ENCODE measurements around the gene KLHL35. TPM values are rescaled to one million over a fixed set of nuclear protein-coding genes. Genes with fewer than 3 reads are reported as not detected.

The KLHL35 gene
- total and polyA plus RNA-seq, 2 experiments from 2014 or later: 2.2 to 3.4 TPM

DNA sequence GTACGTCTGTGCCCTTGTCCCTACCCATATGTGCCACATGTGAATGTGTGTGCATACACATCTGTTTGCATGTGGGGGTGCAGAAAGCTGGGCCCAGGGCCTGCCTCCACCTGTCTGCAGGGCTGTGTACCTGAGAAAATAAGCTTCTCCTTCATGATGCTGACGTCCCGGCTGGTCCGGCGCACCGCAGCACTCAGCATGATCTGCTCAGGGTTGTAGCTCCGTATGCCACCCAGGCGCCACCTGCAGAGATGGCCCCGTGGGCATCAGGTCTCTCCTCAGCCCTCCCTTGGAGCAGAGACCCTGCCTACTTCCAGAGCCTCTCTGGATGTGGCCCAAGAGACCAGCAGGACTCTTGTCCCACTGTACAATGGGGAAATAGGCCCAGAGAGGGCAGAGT, 3.8 kb upstream of the KLHL35 start:
- H3K36me3 ChIP-seq: no peaks in the 10 kb centered on the region
- H3K4me1 ChIP-seq (ENCODE audit: low read depth): no peaks in the 10 kb centered on the region
- H3K27me3 ChIP-seq: peaks cover 25% of the 10 kb centered on the region
- no peak for DNase-seq (ENCODE audit: low read depth in 1 of 2, low spot score in 1 of 2)
- no peaks in the 10 kb centered on the region for H3K9me3 ChIP-seq (ENCODE audit: low read depth)
- H3K27ac ChIP-seq: no peak overlapping the region
- TF ChIP-seq, protein P1, sequence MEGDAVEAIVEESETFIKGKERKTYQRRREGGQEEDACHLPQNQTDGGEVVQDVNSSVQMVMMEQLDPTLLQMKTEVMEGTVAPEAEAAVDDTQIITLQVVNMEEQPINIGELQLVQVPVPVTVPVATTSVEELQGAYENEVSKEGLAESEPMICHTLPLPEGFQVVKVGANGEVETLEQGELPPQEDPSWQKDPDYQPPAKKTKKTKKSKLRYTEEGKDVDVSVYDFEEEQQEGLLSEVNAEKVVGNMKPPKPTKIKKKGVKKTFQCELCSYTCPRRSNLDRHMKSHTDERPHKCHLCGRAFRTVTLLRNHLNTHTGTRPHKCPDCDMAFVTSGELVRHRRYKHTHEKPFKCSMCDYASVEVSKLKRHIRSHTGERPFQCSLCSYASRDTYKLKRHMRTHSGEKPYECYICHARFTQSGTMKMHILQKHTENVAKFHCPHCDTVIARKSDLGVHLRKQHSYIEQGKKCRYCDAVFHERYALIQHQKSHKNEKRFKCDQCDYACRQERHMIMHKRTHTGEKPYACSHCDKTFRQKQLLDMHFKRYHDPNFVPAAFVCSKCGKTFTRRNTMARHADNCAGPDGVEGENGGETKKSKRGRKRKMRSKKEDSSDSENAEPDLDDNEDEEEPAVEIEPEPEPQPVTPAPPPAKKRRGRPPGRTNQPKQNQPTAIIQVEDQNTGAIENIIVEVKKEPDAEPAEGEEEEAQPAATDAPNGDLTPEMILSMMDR (IDR thresholded peaks at IDR 0.05; ENCODE audit: low read depth, low read length): no peak
- H3K4me3 ChIP-seq: no peak overlapping the region

DNA sequence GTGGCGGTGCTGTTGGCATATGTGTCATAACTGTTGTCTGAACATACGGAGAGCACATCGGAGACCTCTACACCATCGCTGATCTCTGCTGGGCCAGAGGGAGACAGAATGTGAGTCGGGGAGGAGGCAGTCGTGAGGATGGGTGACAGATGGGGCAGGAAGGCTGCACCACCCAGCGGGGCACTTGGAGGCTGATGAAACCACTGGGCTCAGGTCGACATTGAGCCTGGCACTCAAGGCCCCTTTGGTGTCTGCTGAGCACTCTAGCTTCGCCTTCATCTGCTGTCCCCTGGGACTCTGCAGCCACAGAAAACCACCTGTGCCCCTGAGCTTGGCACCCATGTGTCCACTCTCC, 2.5 kb upstream of the KLHL35 start:
- no peaks in the 10 kb centered on the region for H3K4me1 ChIP-seq (ENCODE audit: low read depth)
- no peak overlapping the region for H3K4me3 ChIP-seq
- TF ChIP-seq, protein P1 (IDR thresholded peaks at IDR 0.05; ENCODE audit: low read depth, low read length): no peak
- H3K27ac ChIP-seq: no peak overlapping the region
- no peaks in the 10 kb centered on the region for H3K9me3 ChIP-seq (ENCODE audit: low read depth)
- H3K27me3 ChIP-seq: peaks cover 37% of the 10 kb centered on the region
- DNase-seq (ENCODE audit: low read depth in 1 of 2, low spot score in 1 of 2): no peak
- no peaks in the 10 kb centered on the region for H3K36me3 ChIP-seq

DNA sequence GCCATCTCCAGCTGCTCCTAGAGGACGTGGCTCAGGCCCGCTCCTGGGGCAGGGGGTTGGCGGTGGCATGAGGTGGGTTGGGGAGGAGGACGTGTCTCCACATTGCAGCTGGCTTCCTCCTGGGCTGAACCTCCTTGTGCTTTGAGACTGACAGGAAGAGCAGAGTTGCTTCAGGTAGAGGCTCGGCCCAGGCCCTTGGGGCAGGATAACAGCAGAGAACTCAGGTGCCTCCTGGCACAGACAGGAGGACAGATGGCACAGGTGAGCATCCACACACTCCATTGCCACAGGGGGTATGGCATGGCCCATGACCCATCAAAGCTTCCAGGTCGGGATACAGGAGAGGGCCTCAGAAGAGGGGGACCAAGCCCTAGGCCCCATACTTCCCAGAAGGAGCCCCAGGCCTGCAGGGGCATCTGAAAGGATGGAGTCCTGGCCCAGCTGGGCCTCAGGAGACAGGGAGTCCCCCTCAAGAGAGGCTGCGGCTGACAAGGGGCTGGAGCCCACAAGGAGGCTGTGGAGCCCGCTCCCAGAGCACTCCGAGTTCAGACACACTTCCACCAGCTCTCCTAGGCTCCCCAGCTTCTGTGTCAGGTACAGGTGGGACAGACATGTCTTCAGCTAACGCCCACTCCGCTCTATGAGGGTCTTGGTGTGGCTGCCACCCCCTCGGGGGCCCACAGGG, 2.0 kb upstream of the KLHL35 start:
- H3K4me1 ChIP-seq (ENCODE audit: low read depth): no peaks in the 10 kb centered on the region
- TF ChIP-seq, protein P1 (IDR thresholded peaks at IDR 0.05; ENCODE audit: low read depth, low read length): no peak

DNA sequence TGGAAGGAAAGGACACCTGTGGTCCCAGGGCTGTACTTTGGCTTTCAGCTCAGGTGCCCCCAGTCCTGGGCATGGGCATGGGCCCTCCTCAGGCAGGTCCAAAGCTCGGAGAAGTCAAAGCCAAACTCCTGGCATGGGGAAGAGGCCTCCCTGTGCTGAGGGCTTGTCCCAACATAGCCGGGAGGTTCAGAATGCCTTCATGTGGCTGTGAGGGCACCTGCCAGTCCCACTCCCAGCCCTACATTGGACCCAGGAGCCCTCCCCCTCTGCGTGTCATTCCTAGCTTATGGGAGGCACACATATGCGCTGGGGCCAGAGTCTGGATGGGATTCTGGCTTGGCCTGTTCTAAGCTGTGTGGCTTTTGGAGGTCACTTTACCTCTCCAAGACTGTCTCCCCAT, 1.0 kb upstream of the KLHL35 start:
- DNase-seq (ENCODE audit: low read depth in 1 of 2, low spot score in 1 of 2): no peak
- H3K27me3 ChIP-seq: peaks cover 52% of the 10 kb centered on the region
- TF ChIP-seq, protein P1 (IDR thresholded peaks at IDR 0.05; ENCODE audit: low read depth, low read length): no peak
- H3K9me3 ChIP-seq (ENCODE audit: low read depth): no peaks in the 10 kb centered on the region
- H3K36me3 ChIP-seq: no peaks in the 10 kb centered on the region
- H3K4me3 ChIP-seq: no peak overlapping the region
- H3K4me1 ChIP-seq (ENCODE audit: low read depth): no peaks in the 10 kb centered on the region
- H3K27ac ChIP-seq: no peak overlapping the region

More for the DNA sequence above, 2.0 kb upstream of the KLHL35 start:
- Histone ChIP-seq H3K36me3 (no peaks in the 10 kb centered on the region), H3K4me3 (no peak overlapping the region), H3K27ac (no peak overlapping the region), H3K27me3 (peaks cover 43% of the 10 kb centered on the region), H3K9me3 (ENCODE audit: low read depth) (no peaks in the 10 kb centered on the region)
- DNase-seq (ENCODE audit: low read depth in 1 of 2, low spot score in 1 of 2): no peak

DNA sequence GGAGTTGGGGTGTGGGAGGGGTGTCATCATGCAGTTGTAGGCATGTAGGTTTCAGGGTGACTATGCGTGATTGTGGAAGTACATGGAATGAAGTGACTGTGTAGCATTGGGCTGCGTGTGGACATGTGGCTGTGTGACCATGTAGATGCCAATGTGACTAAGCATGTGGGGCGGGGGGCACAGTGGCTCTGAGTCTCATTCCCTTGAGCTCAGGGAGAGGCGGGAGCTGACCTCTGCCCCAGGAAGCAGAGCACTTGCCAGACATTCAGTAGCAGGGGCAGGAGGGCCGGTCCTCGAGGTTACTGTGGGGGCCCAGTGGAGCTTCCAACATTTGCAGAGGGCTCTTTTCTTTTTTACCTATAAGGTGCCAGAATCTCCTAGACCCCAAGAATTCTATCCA, 440 bp upstream of the KLHL35 start:
- Histone ChIP-seq H3K4me3 (no peak overlapping the region), H3K36me3 (no peaks in the 10 kb centered on the region), H3K27ac (no peak overlapping the region), H3K9me3 (ENCODE audit: low read depth) (no peaks in the 10 kb centered on the region), H3K4me1 (ENCODE audit: low read depth) (no peaks in the 10 kb centered on the region), H3K27me3 (peaks cover 57% of the 10 kb centered on the region)
- TF ChIP-seq, protein P1 (IDR thresholded peaks at IDR 0.05; ENCODE audit: low read depth, low read length): no peak
- no peak for DNase-seq (ENCODE audit: low read depth in 1 of 2, low spot score in 1 of 2)
